GM12874 (cell line): ENCODE data around the gene MANF.

Experiments used
- TF ChIP-seq, protein P1 (sequence below): IDR thresholded peaks from 2 replicates; pipeline ENCODE4 v1.5.1; 2011; ENCODE audit warnings: low read depth, mild to moderate bottlenecking, control low read depth, low read length, moderate library complexity; ENCODE audit not compliant: insufficient read depth

Gene MANF

GRCh38 chr3:51384726-51385473 is at the start of gene MANF:
Gene MANF (plus strand): TSS chr3:51385291. CDS start chr3:51385343, 52 bp downstream.
- TF ChIP-seq, protein P1, sequence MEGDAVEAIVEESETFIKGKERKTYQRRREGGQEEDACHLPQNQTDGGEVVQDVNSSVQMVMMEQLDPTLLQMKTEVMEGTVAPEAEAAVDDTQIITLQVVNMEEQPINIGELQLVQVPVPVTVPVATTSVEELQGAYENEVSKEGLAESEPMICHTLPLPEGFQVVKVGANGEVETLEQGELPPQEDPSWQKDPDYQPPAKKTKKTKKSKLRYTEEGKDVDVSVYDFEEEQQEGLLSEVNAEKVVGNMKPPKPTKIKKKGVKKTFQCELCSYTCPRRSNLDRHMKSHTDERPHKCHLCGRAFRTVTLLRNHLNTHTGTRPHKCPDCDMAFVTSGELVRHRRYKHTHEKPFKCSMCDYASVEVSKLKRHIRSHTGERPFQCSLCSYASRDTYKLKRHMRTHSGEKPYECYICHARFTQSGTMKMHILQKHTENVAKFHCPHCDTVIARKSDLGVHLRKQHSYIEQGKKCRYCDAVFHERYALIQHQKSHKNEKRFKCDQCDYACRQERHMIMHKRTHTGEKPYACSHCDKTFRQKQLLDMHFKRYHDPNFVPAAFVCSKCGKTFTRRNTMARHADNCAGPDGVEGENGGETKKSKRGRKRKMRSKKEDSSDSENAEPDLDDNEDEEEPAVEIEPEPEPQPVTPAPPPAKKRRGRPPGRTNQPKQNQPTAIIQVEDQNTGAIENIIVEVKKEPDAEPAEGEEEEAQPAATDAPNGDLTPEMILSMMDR, result no peak

DNA sequence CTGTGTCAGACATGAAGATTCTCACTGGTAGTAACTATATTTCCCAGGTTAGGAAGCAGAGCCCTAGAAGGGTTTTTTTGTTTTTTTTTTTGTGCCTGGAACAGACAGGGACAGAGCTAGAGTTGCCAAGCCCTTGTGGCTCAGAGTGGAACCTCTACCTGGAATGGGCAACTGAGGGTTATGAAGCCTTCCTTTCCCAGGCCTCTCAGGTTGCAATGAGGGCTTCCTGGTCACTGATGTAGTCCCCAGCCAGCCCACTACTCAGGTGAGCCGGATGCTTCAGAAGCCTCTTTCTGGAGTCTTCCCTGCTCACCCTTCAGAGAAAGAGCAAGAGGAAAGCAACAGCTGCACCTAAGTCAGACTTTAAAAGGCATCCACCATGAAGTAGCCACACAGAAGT is 48.8 kb upstream of the MANF start:
- TF ChIP-seq, protein P1, result no peak

GRCh38 chr3:51337666-51338065 is 47.4 kb upstream of the MANF start:
- TF ChIP-seq, protein P1, result no peak

GRCh38 chr3:51338632-51339031 is 46.5 kb upstream of the MANF start:
- TF ChIP-seq, protein P1, result no peak

GRCh38 chr3:51340013-51340829 is 44.9 kb upstream of the MANF start:
- TF ChIP-seq, protein P1, result no peak

DNA sequence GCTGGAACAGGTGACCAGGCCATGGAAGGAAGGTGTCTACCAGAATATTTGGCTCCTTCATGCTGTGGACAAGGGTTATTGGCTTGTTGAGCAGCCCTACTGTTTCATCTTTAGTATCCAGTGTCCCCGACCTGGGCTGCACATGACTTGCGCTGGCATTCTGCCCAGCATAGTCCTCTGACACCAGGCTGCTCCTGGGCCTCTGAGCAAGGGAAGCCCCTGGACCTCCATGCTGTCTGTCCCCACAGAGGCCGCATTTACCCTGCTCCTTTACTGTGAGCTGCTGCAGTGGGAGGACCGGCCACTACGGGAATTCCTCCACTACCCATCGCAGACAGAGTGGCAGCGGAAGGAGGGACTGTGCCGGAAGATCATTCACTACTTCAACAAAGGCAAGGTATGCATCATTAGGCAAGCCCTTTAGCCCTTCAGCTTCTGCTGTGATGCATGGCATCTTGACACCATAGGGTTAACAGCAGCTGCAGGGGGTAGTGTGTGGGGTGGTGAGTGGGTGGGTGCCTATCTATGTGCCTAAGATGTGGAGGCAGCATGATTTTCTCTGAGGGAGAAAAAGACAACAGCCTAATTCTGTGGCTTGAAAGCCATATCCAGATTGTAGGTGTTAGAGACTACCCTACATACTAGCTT is 44.0 kb upstream of the MANF start:
- TF ChIP-seq, protein P1, result no peak
